Measurements from ENCODE around the gene MYO1D.

- TF ChIP-seq CTCF (IDR thresholded peaks at IDR 0.05) (no peak), POLR2A (IDR thresholded peaks at IDR 0.05) (no peak)
Measured at GRCh38 chr17:32566303-32566702, 310.6 kb downstream of the MYO1D start.
